Breast epithelium (tissue), 3 donors: ENCODE results near the gene MON1B.

ENCODE experiments used
- POLR2A ChIP-seq: fragments of 450-650 bp; IDR thresholded peaks from one replicate; pipeline ENCODE4 v1.6.1; 2016; ENCODE audit warnings: antibody characterized with exemption, mild to moderate bottlenecking, moderate library complexity
- TF ChIP-seq, protein P1 (sequence below), 3 donors: fragments of 450-650 bp; IDR thresholded peaks; one replicate each; pipeline ENCODE4 v1.5.1; 2016 to 2017; ENCODE audit warnings: antibody characterized with exemption in 3 of 3, mild to moderate bottlenecking in 3 of 3, moderate library complexity in 3 of 3

DNA sequence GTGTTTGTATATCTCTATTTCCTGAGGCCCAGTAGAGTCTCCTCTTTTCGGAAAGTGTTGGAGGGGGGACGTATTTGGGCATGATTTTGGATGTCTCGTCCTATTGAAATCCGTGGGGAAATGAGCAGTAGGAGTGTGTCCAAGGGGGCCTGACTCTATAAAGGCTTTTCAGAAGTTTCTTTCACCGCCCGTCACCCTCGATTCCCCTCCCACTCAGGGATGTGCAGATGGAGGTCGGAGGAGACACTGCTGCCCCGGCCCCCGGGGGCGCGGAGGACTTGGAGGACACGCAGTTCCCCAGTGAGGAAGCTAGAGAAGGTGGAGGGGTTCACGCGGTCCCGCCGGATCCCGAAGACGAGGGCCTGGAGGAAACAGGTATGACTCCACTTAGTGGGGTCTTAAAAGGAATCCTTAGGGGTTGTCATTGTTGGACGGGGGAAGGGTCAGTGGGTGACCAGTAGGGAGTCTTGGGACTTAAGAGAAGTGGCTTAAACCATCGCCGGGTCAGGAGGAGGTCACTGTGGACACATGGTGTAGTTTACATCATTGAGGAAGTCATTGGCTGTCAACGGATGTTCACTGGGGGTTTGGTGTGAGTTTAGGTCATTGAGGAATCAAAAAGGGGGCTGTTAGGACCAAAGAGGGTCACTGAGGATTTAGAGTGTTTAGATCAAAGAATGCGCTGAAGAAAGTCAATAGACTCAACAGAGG, 424 bp downstream of the MON1B start:
- TF ChIP-seq, protein P1, sequence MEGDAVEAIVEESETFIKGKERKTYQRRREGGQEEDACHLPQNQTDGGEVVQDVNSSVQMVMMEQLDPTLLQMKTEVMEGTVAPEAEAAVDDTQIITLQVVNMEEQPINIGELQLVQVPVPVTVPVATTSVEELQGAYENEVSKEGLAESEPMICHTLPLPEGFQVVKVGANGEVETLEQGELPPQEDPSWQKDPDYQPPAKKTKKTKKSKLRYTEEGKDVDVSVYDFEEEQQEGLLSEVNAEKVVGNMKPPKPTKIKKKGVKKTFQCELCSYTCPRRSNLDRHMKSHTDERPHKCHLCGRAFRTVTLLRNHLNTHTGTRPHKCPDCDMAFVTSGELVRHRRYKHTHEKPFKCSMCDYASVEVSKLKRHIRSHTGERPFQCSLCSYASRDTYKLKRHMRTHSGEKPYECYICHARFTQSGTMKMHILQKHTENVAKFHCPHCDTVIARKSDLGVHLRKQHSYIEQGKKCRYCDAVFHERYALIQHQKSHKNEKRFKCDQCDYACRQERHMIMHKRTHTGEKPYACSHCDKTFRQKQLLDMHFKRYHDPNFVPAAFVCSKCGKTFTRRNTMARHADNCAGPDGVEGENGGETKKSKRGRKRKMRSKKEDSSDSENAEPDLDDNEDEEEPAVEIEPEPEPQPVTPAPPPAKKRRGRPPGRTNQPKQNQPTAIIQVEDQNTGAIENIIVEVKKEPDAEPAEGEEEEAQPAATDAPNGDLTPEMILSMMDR (IDR thresholded peaks at IDR 0.05) = no peak
- TF ChIP-seq POLR2A = no peak
